ENCODE data around the gene CXCR6. TPM values are rescaled to one million over a fixed set of nuclear protein-coding genes. Genes with fewer than 3 reads are reported as not detected.

Gene CXCR6
- total RNA-seq, 4 donors from 2014 or later: 0.54 to 3.5 (median 0.87) TPM; not detected in 1

DNA sequence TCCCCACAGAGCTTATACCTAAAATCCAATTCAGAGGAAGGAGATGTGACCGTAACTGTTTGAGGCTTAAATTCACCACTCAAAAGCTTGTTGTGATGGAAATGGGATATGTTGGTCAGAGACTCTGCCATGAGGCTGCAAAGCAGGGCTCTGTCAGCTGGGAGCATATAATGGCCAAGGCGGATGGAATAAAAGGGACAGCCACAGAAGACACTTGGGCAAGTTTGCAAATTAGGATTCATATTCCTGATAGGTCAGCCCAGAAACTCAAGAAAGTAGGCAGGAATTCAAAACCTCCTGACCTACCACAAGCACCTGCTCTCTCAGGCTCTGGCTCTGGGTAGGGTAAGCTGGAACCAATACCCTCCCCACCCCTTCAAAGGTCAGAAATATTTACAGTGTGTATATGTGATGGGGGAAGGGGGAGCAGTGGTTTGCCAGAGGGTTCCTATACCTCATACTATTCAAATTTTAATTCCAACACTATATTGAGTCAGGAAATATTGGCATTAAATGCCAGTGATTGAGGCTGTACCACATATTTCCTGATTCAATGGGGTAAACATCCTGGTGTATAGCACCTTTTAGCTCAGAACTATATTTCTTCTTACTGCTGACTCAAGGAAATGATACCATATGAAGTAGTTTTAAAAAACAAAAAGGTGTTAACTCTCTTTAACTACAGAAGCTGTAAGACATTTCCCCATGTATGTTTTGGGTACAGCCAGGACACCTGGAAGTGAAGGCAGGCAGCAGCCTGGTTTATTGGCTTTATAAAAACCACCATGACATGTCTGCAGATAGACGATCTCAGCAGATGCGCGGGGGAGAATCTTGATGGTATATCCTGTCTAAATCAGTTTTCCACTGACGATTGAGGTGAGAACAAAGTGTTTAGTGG lies 33.2 kb downstream of the CXCR6 start:
- TF ChIP-seq POLR2AphosphoS5 (IDR thresholded peaks at IDR 0.05) (no peak), POLR2A (IDR thresholded peaks at IDR 0.05) (no peak), EP300 (IDR thresholded peaks at IDR 0.05) (no peak)
- TF ChIP-seq, protein P1, sequence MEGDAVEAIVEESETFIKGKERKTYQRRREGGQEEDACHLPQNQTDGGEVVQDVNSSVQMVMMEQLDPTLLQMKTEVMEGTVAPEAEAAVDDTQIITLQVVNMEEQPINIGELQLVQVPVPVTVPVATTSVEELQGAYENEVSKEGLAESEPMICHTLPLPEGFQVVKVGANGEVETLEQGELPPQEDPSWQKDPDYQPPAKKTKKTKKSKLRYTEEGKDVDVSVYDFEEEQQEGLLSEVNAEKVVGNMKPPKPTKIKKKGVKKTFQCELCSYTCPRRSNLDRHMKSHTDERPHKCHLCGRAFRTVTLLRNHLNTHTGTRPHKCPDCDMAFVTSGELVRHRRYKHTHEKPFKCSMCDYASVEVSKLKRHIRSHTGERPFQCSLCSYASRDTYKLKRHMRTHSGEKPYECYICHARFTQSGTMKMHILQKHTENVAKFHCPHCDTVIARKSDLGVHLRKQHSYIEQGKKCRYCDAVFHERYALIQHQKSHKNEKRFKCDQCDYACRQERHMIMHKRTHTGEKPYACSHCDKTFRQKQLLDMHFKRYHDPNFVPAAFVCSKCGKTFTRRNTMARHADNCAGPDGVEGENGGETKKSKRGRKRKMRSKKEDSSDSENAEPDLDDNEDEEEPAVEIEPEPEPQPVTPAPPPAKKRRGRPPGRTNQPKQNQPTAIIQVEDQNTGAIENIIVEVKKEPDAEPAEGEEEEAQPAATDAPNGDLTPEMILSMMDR (IDR thresholded peaks at IDR 0.05): no peak
- peaks cover 0 to 92% of the 10 kb centered on the region in 2 donors for H3K36me3 ChIP-seq
- H3K9me3 ChIP-seq: no peaks in the 10 kb centered on the region
- H3K27ac ChIP-seq: no peak overlapping the region
- 82 to 85% methylated on average over 5 of the region's 6 CpGs for WGBS, 2 donors (ENCODE audit: low coverage in 1 of 2)
- no peak overlapping the region for H3K4me3 ChIP-seq
- ATAC-seq: no peak
- H3K27me3 ChIP-seq: no peaks in the 10 kb centered on the region
- peaks cover 0 to 31% (median 0%) of the 10 kb centered on the region in 3 donors for H3K4me1 ChIP-seq

DNA sequence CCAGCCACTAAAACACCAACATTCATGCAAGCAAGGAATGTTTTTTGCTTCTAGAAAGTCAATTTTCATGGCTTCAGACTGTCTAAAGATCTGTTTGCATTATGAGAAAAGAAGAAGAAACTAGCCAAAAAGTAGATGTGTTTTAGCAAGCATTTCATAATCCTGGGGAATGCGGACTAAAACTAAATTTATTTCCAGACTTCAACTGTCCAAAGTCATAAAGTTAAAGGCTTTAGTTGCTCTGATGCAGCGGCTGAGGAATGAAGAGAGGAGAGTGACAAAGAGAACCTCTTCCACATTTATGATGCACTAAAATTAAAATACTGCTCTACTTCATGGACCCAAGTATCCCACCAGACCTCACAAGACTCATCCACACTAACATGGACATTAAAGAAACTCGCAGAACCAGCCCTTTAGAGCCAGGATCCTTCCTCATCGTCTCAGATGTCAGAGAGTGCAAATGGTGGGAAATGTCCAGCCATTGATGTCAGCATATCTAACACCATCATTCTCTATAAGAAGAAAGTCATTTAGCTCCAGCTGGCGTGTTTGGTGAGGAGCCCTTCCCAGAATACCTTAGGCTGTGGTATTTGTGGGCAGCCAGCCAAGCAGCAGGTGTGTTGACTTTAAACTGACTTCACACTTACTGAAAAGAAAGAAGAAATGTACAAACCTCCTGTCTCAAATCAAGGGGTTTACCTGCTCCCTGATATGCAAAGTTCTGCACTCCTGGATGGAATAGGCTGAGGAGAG lies 34.9 kb downstream of the CXCR6 start:
- no peak overlapping the region for H3K4me3 ChIP-seq
- H3K27me3 ChIP-seq: no peaks in the 10 kb centered on the region
- TF ChIP-seq POLR2A (IDR thresholded peaks at IDR 0.05) (no peak), EP300 (IDR thresholded peaks at IDR 0.05) (no peak), POLR2AphosphoS5 (IDR thresholded peaks at IDR 0.05) (no peak)
- TF ChIP-seq, protein P1 (IDR thresholded peaks at IDR 0.05): no peak
- WGBS, 2 donors (ENCODE audit: low coverage in 1 of 2): 94 to 97% methylated on average over 4 to 5 of the region's 5 CpGs
- no peak overlapping the region for H3K27ac ChIP-seq
- no peaks in the 10 kb centered on the region for H3K9me3 ChIP-seq
- H3K4me1 ChIP-seq: peaks cover 0 to 18% (median 0%) of the 10 kb centered on the region in 3 donors
- H3K36me3 ChIP-seq: peaks cover 0 to 96% of the 10 kb centered on the region in 2 donors
- ATAC-seq: no peak

DNA sequence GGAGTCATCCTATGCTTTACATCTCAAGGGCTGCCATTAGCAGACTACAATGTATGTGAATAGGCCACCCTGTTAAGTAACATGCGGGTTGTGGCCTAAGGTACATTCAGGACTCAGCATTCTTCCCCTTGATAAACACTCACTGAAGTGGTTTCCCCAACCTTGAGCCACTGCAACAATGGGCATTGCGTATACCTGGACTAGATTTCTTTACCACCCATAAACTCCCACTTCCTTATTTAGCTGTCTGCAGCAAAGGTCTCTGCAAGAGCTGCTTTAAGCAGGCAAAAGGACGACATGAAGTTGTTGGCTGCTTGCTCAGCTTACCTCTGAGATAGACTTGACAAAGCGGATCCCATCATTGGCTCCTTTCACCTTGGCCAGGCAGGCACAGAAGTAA lies 36.1 kb downstream of the CXCR6 start:
- no peak overlapping the region for H3K4me3 ChIP-seq
- TF ChIP-seq POLR2AphosphoS5 (IDR thresholded peaks at IDR 0.05) (no peak), POLR2A (IDR thresholded peaks at IDR 0.05) (no peak), EP300 (IDR thresholded peaks at IDR 0.05) (no peak)
- TF ChIP-seq, protein P1 (IDR thresholded peaks at IDR 0.05): no peak
- no peaks in the 10 kb centered on the region for H3K27me3 ChIP-seq
- peaks cover 0 to 22% (median 0%) of the 10 kb centered on the region in 3 donors for H3K4me1 ChIP-seq
- H3K27ac ChIP-seq: no peak overlapping the region
- 93 to 100% methylated on average over 3 to 4 of the region's 4 CpGs for WGBS, 2 donors (ENCODE audit: low coverage in 1 of 2)
- no peak for ATAC-seq
- peaks cover 0 to 98% of the 10 kb centered on the region in 2 donors for H3K36me3 ChIP-seq
- H3K9me3 ChIP-seq: no peaks in the 10 kb centered on the region

DNA sequence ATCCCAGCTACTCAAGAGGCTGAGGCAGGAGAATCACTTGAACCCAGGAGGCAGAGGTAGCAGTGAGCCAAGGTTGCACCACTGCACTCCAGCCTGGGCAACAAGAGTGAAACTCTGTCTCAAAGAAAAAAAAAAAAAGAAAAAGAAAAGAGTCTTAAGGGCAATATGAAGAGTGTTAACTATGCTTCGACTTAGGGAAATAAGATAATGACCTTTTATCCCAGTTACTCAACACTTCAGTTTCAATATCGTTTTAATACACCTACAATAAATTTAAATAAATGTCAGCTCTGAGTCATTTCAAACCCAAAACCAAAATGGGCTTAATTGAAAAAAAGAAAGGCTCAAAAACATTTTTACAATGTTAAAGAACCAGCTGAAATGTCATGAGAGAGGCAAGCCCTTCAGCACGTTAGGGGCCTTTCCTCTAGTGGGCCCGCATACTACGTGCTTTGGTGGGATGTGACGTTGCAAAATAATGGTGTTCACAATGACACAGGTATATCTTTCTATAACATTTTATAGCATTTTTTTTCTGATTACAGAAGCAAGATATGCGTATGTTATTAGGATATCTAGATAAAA lies 37.1 kb downstream of the CXCR6 start:
- H3K27me3 ChIP-seq: no peaks in the 10 kb centered on the region
- peaks cover 0 to 31% (median 6%) of the 10 kb centered on the region in 3 donors for H3K4me1 ChIP-seq
- TF ChIP-seq POLR2AphosphoS5 (IDR thresholded peaks at IDR 0.05): no peak
- no peak for TF ChIP-seq EP300 (IDR thresholded peaks at IDR 0.05)
- H3K36me3 ChIP-seq: peaks cover 0 to 91% of the 10 kb centered on the region in 2 donors
- H3K9me3 ChIP-seq: no peaks in the 10 kb centered on the region
- H3K4me3 ChIP-seq: no peak overlapping the region
- WGBS, 2 donors (ENCODE audit: low coverage in 1 of 2): 66 to 77% methylated on average over 7 of the region's 7 CpGs
- H3K27ac ChIP-seq: no peak overlapping the region
- ATAC-seq: no peak

DNA sequence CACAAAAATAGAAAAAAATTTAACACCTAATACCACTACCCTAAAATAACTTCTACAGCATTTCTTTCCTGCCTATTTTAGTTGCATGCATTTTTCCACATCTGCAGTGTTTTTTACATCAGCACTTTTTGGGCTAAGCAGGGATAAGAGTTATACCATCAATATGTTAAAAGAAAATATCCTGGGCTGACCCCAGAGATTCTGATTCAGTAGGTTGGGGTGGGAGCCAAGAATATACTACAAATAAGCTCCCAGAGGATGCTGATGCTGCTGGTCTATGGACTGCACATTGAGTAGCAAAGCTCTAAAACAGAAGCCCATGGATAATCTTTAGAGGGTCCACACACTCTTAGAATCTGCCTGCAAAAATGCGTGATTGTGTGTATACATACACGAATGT lies 37.6 kb downstream of the CXCR6 start:
- Histone ChIP-seq H3K9me3 (no peaks in the 10 kb centered on the region), H3K27me3 (no peaks in the 10 kb centered on the region), H3K36me3 (peaks cover 0 to 86% of the 10 kb centered on the region in 2 donors), H3K4me3 (no peak overlapping the region), H3K4me1 (peaks cover 0 to 36% (median 11%) of the 10 kb centered on the region in 3 donors), H3K27ac (no peak overlapping the region)
- TF ChIP-seq, protein P1 (IDR thresholded peaks at IDR 0.05): no peak
- TF ChIP-seq EP300 (IDR thresholded peaks at IDR 0.05) (no peak), POLR2A (IDR thresholded peaks at IDR 0.05) (no peak), POLR2AphosphoS5 (IDR thresholded peaks at IDR 0.05) (no peak)
- ATAC-seq: no peak
- 67 to 94% methylated on average over 2 of the region's 2 CpGs for WGBS, 2 donors (ENCODE audit: low coverage in 1 of 2)
